C4-2B (cell line): Measurements from ENCODE around the gene ZC3H10.

Experiments used
- H3K27ac ChIP-seq: fragments of 450-650 bp; 2 replicates; pipeline ENCODE4 v1.5.1; 2017
- CTCF ChIP-seq: fragments of 450-650 bp; conservative IDR thresholded peaks from 2 replicates; pipeline ENCODE4 v1.5.1; 2017; ENCODE audit warnings: mild to moderate bottlenecking
- ZFX ChIP-seq: fragments of 450-650 bp; IDR thresholded peaks from 2 replicates; pipeline ENCODE4 v1.6.1; 2017

Gene ZC3H10

GRCh38 chr12:56114084-56114483 lies 4.0 kb upstream of the ZC3H10 start:
- TF ChIP-seq CTCF (no peak), ZFX (no peak)
- no peak overlapping the region for H3K27ac ChIP-seq

GRCh38 chr12:56115329-56115728 lies 2.7 kb upstream of the ZC3H10 start:
- no peak for TF ChIP-seq CTCF
- no peak for TF ChIP-seq ZFX
- H3K27ac ChIP-seq = peak overlapping the region; percentile 96

GRCh38 chr12:56116267-56117081 lies 1.6 kb upstream of the ZC3H10 start, which contains the start of gene RPL41:
Gene RPL41, plus strand, starts transcription at chr12:56116633.
- H3K27ac ChIP-seq = peak within 1 kb of the TSS; percentile 96
- TF ChIP-seq ZFX (0 out of 2 replicates have a peak, but pooled peaks have one; percentile 19), CTCF (no peak)

DNA sequence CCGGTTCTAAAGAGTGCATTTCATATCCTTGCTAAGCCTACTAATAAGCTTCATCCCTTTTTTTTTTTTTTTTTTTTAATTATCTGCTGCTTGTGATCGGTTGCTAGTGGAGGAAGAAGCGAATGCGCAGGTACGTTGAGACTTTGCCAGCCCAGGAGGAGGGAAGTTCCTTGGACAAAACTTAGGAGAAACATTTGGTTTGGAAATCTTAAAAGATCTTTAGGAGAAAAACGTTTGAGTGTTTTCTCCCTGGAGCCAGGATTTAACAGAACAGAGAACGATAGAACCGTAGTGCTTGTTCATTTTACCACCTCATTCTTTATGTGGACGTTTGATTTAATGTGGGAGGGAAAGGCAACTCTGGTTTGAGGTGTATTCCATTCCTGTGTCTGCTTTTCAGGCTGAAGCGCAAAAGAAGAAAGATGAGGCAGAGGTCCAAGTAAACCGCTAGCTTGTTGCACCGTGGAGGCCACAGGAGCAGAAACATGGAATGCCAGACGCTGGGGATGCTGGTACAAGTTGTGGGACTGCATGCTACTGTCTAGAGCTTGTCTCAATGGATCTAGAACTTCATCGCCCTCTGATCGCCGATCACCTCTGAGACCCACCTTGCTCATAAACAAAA lies 872 bp upstream of the ZC3H10 start:
- peak overlapping the region; percentile 96 for H3K27ac ChIP-seq

GRCh38 chr12:56118688-56119357 lies 757 bp downstream of the ZC3H10 start:
- no peak for TF ChIP-seq ZFX
- peak overlapping the region; percentile 96 for H3K27ac ChIP-seq

GRCh38 chr12:56119361-56119796 lies 1.3 kb downstream of the ZC3H10 start:
- peak overlapping the region; percentile 96 for H3K27ac ChIP-seq
- TF ChIP-seq CTCF (peak; percentile 93), ZFX (no peak)

GRCh38 chr12:56120158-56120846 lies 2.2 kb downstream of the ZC3H10 start:
- H3K27ac ChIP-seq = peak overlapping the region; percentile 96; the same call in 1 of the 2 replicates
- TF ChIP-seq ZFX (no peak), CTCF (no peak)
